IPS-18c (cell line): Measurements from ENCODE around the gene TAS1R3.

Experiments used
- H3K4me3 ChIP-seq: 2 replicates; pipeline ENCODE4 v1.7.0; 2013; ENCODE audit warnings: low read depth, mild to moderate bottlenecking, low read length, moderate library complexity; ENCODE audit not compliant: insufficient read depth
- H3K9me3 ChIP-seq: one replicate; pipeline ENCODE4 v1.6.1; 2013; ENCODE audit warnings: mild to moderate bottlenecking, low read length, moderate library complexity; ENCODE audit not compliant: control insufficient read depth, insufficient read depth

The TAS1R3 gene

DNA sequence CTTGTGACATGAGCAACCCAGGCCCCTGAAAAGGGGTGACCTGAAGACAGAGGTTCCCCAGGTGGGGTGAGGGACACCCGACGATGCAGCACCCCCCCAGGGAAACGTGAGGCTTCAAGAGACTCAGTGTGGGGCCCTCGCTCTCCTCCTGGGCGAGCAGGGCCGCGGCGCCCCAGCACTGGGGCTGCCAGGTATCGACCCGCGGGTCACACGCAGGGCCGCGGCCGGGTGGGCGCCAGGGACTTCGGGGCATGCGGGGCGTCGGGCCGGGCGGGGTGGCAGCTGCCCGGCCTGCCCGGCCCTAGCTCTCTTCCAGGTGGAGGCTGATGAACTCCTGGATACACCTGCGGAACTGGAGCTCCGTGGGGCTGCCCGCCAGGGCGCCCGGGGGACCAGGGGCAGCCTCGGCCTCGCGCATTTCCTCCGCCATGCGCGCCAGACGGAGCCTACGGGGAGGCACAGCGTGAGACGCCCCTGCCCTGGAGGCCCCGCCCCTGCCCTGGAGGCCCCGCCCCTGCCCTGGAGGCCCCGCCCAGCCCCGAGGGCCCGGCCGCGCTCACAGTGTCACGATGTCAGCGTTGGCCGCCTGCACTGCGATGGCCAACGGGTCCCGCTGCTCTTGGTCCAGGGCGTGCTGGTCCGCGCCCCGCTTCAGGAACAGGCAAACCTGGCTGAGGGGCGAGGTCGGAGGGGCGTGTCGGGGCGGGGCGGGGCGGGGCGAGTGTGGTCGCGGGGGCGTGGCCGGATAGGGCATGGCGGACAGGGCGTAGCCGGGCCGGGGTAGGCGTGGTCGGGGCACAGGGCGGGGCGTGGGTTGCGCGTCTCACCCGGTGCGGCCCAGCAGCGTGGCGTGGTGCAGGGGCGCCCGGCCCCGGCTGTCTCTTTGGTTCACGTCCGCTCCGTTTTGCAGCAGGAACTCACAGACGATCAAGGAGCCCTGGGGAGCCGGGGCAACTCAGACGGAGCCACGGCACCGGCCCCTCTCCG, 37.5 kb upstream of the TAS1R3 start:
- H3K9me3 ChIP-seq: no peaks in the 10 kb centered on the region
- H3K4me3 ChIP-seq: no peak overlapping the region

DNA sequence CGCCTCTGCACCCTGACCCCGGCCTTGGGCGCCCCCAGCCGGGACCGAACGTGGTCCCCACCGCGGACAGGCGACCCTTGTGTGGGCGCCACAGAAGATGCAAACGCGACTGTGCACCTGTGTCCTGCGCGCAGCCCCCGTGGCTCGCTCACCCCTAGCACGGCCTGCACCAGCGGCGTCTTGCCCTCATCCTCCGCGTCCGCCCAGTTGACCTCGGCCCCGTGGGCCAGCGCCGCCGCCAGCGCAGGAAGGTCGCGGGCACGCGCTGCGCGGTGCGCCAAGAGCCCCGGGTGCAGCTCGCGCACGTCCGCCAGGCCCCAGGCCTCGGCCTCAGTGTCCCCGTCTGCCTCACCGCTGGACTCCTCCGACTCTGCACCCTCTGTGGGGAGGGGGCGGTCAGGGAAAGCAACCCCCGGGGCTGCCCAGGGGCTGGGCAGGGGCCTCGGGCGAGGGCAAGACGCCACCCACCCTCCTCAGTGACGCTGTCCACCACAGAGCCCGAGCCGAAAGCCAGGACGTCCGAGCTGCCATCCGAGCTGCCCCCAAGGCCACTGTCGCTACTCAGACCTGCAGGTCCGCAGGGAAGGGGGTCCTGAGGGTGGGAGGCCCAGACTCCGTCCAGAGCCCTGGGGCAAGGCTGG, 36.7 kb upstream of the TAS1R3 start:
- H3K9me3 ChIP-seq: no peaks in the 10 kb centered on the region
- H3K4me3 ChIP-seq: no peak overlapping the region

DNA sequence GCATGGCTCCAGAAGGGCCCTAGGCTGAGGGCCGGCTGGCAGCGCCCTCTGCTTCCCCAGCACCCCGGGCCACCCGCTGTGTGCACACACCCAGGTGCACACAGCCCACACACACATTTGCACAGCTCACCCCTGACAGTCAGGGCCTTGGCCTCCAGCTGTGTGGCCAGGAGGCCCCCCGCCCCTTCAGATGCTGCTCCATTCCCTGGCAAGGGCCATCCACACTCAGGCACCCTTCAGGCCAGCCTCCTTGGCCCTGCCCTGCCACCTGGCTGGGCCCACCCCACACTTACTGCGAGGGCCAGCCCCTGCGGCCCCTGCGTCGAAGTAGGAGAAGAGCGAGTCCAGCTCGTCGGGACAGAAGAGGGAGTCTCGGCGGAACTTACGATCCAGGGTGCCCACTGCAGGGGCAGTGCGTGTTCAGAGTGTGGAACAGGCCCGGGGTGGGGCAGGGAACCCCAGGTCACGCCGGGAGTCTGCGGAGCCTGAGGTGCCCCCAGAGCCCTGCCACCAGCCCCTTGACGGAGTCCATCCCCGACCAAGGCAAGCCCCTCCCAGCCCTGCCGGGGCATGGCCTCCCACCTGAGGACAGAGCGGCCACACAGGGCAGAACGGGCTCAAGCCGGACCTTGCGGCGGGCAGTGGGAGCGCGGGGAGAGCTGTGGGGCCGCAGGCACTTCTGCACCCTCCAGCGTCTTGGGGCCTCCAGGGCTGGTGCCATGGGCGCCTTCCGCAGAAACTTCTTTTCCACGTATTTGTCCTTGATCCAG, 35.7 kb upstream of the TAS1R3 start:
- no peaks in the 10 kb centered on the region for H3K9me3 ChIP-seq
- no peak overlapping the region for H3K4me3 ChIP-seq

DNA sequence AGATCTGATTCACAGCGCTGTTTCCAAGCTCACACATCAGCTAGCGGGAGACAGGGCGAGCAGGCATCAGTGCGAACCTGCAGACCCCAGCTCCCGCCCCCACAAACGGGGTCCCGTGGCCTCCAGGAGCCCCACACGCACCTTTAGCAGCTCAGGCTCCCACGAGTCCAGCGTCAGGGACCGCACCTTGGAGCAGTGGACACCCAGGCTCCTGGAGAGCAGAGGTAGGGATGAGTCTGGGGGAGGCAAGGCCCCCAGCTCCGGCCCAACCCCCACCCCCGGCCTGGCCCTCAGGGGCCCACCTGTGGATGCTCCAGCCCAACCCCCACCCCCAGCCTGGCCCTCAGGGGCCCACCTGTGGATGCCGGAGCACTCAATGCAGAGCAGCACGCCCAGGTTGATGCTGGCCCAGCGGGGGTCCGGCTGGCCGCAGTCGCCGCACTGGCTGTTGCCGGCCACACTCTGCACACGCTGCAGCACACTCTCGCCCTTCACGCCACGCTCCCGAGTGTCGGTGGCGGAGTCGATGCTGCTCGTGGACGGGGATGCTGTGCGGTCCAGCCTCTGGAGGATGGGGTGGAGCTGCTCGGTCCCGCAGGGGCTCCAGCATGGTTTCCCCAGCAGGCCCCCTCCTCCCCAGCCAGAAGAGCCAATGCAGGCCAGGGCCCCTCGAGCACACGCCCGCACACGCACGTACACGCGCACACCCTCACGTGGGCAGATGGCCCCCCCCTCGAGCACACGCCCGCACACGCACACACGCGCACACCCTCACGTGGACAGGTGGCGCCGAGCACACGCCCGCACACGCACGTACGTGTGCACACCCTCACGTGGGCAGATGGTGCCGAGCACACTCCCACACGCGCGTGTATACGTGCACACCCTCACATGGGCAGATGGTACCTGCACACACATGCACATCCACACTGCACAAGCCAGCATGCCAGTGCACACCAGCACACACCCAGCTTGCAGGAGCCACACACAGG, 34.7 kb upstream of the TAS1R3 start:
- H3K9me3 ChIP-seq: no peaks in the 10 kb centered on the region
- H3K4me3 ChIP-seq: no peak overlapping the region

DNA sequence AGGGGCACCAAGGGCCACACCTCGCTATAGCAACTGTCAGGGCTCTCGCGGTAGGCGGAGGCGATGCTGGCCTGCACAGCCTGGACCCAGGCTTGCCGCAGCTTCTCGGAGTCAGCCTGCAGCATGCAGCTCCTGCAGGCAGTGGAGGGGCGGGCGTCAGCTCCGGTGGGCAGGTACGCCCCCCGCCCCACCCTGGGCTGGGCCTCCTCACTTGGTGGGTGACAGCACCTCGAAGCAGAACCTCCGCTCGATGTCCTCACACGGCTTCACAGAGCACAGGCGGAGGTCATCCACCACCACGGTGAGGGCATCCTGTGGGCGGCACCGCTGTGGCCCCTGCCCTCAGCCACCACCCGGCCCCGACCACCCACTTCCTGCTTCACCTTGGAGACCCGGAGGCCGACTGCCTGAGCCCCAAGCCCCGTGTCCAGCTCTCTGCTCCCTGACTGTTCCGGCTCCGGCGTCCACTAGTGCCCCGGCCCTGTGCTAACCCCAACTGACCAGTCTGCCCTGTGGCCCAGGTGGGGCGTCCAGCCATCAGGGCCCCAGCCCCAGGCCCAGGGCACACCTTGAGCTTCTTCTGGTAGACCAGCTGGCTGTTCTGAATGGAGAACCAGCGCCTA, 33.2 kb upstream of the TAS1R3 start:
- H3K9me3 ChIP-seq: no peaks in the 10 kb centered on the region
- no peak overlapping the region for H3K4me3 ChIP-seq

DNA sequence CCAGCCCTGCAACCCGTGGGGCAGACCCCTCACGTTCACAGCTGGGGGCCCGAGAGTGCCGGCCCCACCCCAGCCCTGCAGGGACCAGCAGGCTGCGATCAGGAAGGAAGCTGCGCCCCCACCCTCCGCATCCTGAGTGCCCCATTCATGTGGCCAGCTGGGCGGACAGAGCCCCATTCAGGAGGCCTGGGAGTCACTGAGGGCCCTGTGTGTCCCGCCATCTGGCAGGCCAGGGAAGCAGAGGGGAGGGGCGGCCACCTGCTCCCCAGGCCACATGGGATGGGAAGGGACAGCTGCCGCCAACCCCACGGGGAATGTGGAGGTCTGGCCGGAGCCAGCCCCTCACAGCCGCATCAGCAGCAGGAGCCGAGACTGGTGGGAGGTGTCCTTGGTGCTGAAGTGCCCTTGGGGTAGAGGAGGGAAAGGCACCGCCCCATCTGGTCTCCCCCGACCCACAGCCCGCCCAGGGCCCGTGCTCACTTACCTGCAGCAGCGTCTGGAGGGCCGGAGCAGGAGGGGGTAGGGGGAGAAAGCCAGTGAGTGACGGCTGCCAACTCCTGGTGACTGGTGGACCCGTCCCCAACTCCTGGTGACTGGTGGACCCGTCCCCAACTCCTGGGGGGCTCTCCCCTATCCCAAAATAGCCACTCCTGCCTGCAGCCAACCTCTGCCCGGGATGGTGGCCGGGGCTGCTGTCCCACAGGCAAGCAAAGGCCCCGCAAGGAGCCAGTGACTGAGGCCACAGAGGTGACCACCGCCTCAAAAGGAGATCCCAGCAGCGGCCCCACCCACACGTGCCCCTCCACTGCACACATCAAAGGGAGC, 32.0 kb upstream of the TAS1R3 start:
- Histone ChIP-seq H3K4me3 (no peak overlapping the region), H3K9me3 (no peaks in the 10 kb centered on the region)

DNA sequence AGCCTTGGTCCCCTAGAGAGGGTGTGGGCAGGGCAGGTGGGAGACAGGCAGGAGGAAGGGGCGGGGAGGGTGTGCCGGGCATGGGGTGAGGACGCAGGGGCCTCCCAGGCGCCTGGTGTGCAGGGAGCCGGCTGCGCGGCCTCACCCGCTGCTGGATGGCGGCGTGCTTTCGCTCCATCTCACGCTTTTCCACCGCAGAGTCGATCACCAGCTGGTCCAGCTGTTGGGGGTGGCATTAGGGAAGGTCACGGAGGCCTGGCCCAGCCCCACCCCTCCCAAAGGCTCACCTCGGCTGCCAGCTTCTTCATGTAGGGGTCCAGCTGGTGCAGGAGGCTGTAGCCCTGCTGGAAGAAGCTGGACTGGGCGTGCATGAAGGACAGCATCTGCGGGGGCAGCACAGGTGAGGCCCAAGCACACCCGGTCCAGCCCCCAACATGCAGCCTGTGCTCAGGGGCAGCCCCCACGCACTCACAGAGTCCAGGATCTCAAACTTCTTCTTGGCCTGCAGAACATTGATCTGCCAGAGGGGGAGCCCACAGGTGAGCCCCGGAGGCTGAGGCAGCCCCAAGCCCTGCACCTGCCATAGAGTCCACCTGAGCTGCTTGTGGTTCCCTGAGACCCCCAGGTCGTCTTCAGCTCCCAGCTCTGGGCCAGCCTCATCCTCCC, 31.3 kb upstream of the TAS1R3 start:
- Histone ChIP-seq H3K9me3 (no peaks in the 10 kb centered on the region), H3K4me3 (no peak overlapping the region)

DNA sequence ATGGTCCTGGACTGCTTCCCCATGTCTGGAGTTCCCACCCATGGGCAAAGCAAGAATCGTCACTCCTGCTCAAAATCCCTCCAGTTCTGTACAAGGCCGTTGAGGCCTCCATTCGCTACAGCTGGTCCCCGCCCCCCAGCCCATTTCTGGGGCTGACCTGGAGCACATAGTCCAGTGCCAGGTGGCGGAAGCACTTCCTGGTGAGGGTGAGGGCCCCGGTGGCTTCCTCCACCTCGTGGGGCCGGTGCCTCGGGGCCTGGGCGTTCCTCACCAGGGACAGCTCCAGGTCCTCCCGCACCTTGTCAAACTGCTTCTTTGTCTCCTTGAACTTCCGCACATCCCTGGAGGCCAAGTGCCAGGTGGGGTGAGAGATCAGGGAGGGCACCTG, 30.7 kb upstream of the TAS1R3 start:
- no peaks in the 10 kb centered on the region for H3K9me3 ChIP-seq
- no peak overlapping the region for H3K4me3 ChIP-seq

DNA sequence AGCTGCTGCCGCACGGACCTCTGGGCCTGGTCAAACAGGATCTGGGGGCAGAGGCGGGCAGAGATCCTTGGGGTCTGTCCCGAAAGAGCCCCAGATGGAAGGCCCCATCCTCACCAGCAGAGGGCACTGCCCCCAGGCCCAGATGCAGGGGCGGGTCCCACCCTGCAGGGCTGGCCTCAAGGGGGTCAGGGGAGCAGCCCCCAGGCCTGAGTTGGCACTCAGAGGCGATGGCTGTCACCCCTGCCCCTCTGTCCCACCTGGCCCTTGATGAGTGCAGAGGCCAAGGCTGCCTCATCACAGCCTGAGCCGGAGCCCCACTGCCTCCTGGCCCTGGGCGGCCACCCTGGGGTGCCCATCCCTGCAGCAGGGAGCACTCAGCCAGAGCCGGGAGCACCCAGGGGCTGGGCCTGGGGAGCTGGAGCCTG, 29.1 kb upstream of the TAS1R3 start:
- no peak overlapping the region for H3K4me3 ChIP-seq

DNA sequence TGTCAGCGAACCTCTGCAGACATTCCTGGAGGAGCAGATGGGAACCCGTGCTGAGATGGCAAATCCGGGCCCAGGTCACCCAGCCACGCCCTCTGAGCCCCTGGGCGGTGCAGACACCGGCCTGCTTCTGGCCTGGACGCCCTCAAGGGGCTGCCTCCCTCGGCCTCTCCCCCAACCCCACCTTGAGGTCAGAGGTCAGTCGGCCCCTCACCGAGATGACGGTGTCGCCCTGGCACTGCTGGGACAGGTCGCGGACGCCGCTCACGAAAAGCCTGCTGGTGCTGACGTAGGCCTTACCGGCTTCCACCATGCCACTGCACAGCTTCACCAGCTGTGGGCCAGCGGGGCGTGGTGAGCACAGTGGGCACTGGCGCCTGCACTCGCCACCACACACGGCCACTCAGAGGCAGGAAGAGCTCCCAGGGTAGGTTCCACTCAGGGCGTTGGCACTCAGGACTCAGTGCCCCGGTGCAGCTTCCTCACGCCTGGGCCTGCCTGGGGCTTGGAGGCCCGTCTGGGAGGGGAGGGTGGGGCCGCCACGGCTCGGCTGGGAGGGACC, 28.1 kb upstream of the TAS1R3 start:
- Histone ChIP-seq H3K4me3 (no peak overlapping the region), H3K9me3 (no peaks in the 10 kb centered on the region)

More for the DNA sequence above, 29.1 kb upstream of the TAS1R3 start:
- no peaks in the 10 kb centered on the region for H3K9me3 ChIP-seq

DNA sequence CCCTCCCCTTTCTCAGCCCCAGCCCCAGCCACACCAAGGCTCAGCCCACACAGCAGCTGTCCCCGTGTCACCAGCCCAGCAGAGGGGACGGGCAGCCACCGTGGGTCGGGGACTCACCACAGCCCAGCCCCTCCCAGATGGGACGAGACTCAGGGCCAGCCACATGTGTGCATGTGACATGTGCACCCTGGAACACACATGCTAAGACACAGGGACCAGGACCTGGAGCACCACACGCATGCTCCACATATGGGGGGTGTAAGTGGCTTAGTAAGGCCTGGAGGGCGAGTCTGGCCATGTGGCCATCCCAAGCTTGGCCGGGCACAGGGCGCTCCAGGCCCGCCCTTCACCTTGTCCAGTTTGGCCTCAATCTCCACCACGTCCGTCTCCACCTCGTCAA, 27.3 kb upstream of the TAS1R3 start:
- Histone ChIP-seq H3K9me3 (no peaks in the 10 kb centered on the region), H3K4me3 (no peak overlapping the region)

DNA sequence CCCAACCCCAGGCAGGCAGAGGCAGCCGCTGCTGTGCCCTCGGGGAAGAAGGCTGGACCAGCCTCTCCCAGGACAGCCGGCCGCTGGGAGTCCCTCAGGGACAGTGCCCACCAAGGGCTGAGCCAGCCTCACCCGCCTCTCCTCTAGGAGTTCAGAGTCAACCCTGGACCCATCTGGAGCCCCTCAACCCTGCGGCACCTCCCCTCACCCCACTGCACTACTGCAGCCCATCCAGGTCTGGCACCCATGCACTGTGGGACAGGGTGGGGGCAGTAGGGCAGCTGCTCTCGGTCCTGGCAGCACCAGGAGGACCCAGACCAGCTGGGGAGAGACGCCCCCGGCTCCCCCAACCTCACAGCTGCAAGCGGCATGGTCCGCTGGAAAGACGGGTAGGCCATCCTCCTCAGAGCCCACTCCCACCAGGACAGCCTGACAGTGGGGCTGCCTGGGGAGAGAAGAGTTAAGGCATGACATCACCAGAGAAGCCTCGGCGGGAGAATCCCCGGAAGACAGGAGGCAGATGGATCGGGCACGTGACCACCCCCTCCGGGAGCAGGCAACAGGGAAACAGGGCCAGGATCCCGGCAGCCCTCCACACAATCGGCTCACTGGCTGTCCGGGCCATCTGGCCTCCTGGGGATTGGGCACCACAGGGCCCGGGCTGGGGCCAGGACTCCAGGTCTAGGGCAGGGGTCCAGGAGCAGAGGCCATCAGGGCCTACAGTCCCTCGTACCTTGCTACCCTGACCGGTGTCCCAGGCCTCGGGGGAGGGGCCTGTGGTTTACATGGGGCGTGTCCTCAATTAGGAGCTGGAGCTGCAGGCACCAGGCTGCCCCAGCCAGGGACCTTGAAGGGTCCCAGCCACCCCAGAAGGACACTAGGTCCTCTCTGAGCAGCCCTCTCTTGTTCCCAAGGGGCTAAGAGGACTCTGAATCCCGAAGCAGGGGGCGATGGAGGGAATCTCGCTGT, 26.5 kb upstream of the TAS1R3 start:
- H3K4me3 ChIP-seq: peak overlapping the region; percentile 31; the same call in 1 of the 2 replicates

DNA sequence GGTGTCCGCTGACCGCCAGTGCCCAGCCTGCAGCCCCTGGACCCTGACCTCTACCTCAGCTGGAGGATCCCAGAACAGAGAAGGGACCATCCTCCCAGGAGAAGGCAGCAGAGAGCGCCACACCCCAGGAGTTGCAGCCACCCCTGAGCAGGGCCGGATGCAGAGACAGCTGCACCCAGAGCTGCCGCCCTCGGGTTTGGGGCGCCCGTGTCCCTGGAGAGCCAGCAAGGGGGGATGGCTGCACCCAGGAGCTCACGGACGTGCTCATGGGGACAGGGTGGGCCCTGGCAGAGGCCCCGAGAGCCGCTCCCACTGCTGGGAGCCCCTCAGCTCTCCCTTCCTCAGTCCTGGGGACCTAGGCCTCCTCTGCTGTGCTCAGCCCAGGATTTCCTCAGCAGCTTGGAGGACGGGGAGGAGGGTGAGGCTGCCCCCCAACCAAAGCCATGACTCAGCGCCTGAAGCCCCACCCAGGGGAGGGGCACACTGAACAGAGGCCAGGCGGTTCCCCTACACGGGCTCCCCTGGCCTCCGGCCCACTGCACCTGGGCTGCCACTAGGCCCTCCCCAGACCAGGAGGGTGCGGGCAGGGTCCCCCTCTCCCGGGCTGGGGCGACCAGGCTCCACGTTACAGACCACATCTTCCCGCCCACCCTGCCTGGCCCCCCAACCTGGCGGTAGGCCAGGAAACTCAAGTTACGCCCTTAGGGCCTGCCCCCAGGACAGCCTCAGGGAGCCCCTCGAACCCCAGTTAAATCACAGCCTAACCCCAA, 25.6 kb upstream of the TAS1R3 start:
- H3K4me3 ChIP-seq: no peak overlapping the region
- H3K9me3 ChIP-seq: no peaks in the 10 kb centered on the region

More for the DNA sequence above, 26.5 kb upstream of the TAS1R3 start:
- no peaks in the 10 kb centered on the region for H3K9me3 ChIP-seq
